ENCODE data around the gene DIP2C.

- TF ChIP-seq MEF2A (IDR thresholded peaks at IDR 0.05; ENCODE audit: borderline replicate concordance, low read depth) (no peak), CHD2 (IDR thresholded peaks at IDR 0.05; ENCODE audit: low read length, partially characterized antibody) (no peak), NFIC (IDR thresholded peaks at IDR 0.05; ENCODE audit: borderline replicate concordance) (no peak; the same call in 1 of the 2 replicates), TAF1 (IDR thresholded peaks at IDR 0.05; ENCODE audit: borderline replicate concordance, low read depth, low read length) (no peak), USF2 (IDR thresholded peaks at IDR 0.05; ENCODE audit: borderline replicate concordance, low read depth, low read length) (no peak), USF1 (IDR thresholded peaks at IDR 0.05; ENCODE audit: borderline replicate concordance, low read depth) (no peak), REST (IDR thresholded peaks at IDR 0.05; ENCODE audit: low read depth, low read length) (no peak), CTCF (IDR thresholded peaks at IDR 0.05) (no peak), YY1 (IDR thresholded peaks at IDR 0.05; ENCODE audit: low read depth) (no peak), RXRA (IDR thresholded peaks at IDR 0.05; ENCODE audit: borderline replicate concordance, low read depth) (no peak; the same call in 1 of the 2 replicates), EZH2phosphoT487 (IDR thresholded peaks at IDR 0.05; ENCODE audit: borderline replicate concordance, low read depth) (no peak), SMC3 (IDR thresholded peaks at IDR 0.05; ENCODE audit: low read depth, low read length) (no peak), RCOR1 (IDR thresholded peaks at IDR 0.05; ENCODE audit: low read length) (no peak), POLR2AphosphoS5 (IDR thresholded peaks at IDR 0.05; ENCODE audit: low read depth, low read length) (no peak)
Observed at GRCh38 chr10:554182-554848, 135.2 kb downstream of the DIP2C start.
